Activated naive CD4-positive, alpha-beta T cell treated with anti-CD3 and anti-CD28 coated beads for 36 hours (primary cell): ENCODE results near the gene SOAT1. TPM values are rescaled to one million over a fixed set of nuclear protein-coding genes. Genes with fewer than 3 reads are reported as not detected.
A peak's percentile ranks its signal among the peaks of the same experiment; 100 is the strongest.
"Not testable (repeated sequence)": the region's sequence is repeated elsewhere in the genome, so short reads cannot be mapped to it uniquely, and the experiment has no call there.

Experiments used
- CTCF ChIA-PET: fragments of 350-600 bp; sonication (Branson Sonifier 250); formaldehyde crosslinking; loops from one replicate; lab custom pipeline; 2021; ENCODE audit warnings: antibody characterized with exemption; lab: Charles Lee
- DNase-seq: peaks from one replicate; pipeline ENCODE4 v3.0.0-alpha.2; 2020
- H3K27ac Mint-ChIP-seq: one replicate; pipeline ENCODE4 v1.8.0; 2021; ENCODE audit warnings: mild to moderate bottlenecking, mixed read lengths
- H3K27me3 Mint-ChIP-seq: one replicate; pipeline ENCODE4 v1.8.0; 2021; ENCODE audit warnings: low read depth, mixed read lengths
- H3K36me3 Mint-ChIP-seq: one replicate; pipeline ENCODE4 v1.8.0; 2021; ENCODE audit warnings: low read depth, mixed read lengths
- H3K4me1 Mint-ChIP-seq: one replicate; pipeline ENCODE4 v1.8.0; 2021; ENCODE audit warnings: low read depth, mixed read lengths
- H3K4me3 Mint-ChIP-seq: one replicate; pipeline ENCODE4 v1.8.0; 2021; ENCODE audit warnings: mild to moderate bottlenecking, moderate library complexity, mixed read lengths
- H3K9me3 Mint-ChIP-seq: one replicate; pipeline ENCODE4 v1.8.0; 2021; ENCODE audit warnings: mixed read lengths
- intact Hi-C: fragments of 100-400 bp; cut with micrococcal nuclease; formaldehyde crosslinking; loops from one replicate; pipeline ENCODE4 v1.15.1; 2023
- total RNA-seq, 2 experiments: library from RNA; stranded (reverse); gene quantifications; one replicate each; pipeline ENCODE4 v1.2.3, GENCODE V29; 2021

SOAT1 gene
- total RNA-seq, 2 experiments from 2014 or later, result 38.8 to 42.4 TPM

- DNase-seq, result no peak
- peaks cover 21% of the 10 kb centered on the region for H3K4me1 Mint-ChIP-seq
- intact Hi-C loops, result loop anchor here (1.0 to 10.0 kb wide), 7 partner anchors 174 to 824 kb away; partner anchors contain the start of genes CEP350 and TOR1AIP1
- peak overlapping the region; percentile 93 for H3K4me3 Mint-ChIP-seq
- CTCF ChIA-PET, result interaction anchor here (0.5 to 6.6 kb wide), 5 partner anchors 72 to 286 kb away, joined by 3 to 65 read pairs (median 5); partner anchors contain the start of genes SOAT1 and TOR3A
- peak overlapping the region; percentile 100 for H3K27ac Mint-ChIP-seq
- H3K36me3 Mint-ChIP-seq, result no peaks in the 10 kb centered on the region
- H3K27me3 Mint-ChIP-seq, result no peaks in the 10 kb centered on the region
- no peaks in the 10 kb centered on the region for H3K9me3 Mint-ChIP-seq
Measured at GRCh38 chr1:179366093-179366800, 72.7 kb downstream of the SOAT1 start.

- no peak overlapping the region for H3K4me3 Mint-ChIP-seq
- no peaks in the 10 kb centered on the region for H3K27me3 Mint-ChIP-seq
- intact Hi-C loops, result loop anchor here (1.0 to 10.0 kb wide), 9 partner anchors 119 to 837 kb away; partner anchors contain the start of genes CEP350 and TOR1AIP1
- H3K4me1 Mint-ChIP-seq, result peaks cover 21% of the 10 kb centered on the region
- H3K36me3 Mint-ChIP-seq, result no peaks in the 10 kb centered on the region
- DNase-seq, result peak; percentile 45
- CTCF ChIA-PET, result interaction anchor here (0.6 to 6.6 kb wide), 19 partner anchors 73 to 810 kb away, joined by 3 to 65 read pairs (median 4); partner anchors contain the start of genes SOAT1 and TOR3A
- H3K27ac Mint-ChIP-seq, result no peak overlapping the region
- H3K9me3 Mint-ChIP-seq, result no peaks in the 10 kb centered on the region
Measured at GRCh38 chr1:179369751-179370341, 76.2 kb downstream of the SOAT1 start.

GRCh38 chr1:179372160-179372559 is 78.6 kb downstream of the SOAT1 start:
- Mint-ChIP-seq H3K27me3 (no peaks in the 10 kb centered on the region), H3K4me3 (no peak overlapping the region), H3K27ac (no peak overlapping the region), H3K36me3 (no peaks in the 10 kb centered on the region), H3K4me1 (peaks cover 17% of the 10 kb centered on the region), H3K9me3 (no peaks in the 10 kb centered on the region)
- intact Hi-C loops, result no loop called here
- CTCF ChIA-PET, result interaction anchor here (1.1 to 6.6 kb wide), 2 partner anchors 291 to 372 kb away, joined by 3 to 65 read pairs; partner anchors contain the start of gene TOR3A
- DNase-seq, result no peak

GRCh38 chr1:179376223-179376622 is 82.6 kb downstream of the SOAT1 start:
- H3K4me3 Mint-ChIP-seq, result no peak overlapping the region
- H3K27ac Mint-ChIP-seq, result no peak overlapping the region
- no peaks in the 10 kb centered on the region for H3K4me1 Mint-ChIP-seq
- no peaks in the 10 kb centered on the region for H3K9me3 Mint-ChIP-seq
- intact Hi-C loops, result no loop called here
- H3K36me3 Mint-ChIP-seq, result no peaks in the 10 kb centered on the region
- DNase-seq, result no peak
- CTCF ChIA-PET, result interaction anchor here (0.9 to 1.1 kb wide), 2 partner anchors 125 to 298 kb away, joined by 4 to 5 read pairs; no protein-coding TSS in a partner anchor
- H3K27me3 Mint-ChIP-seq, result no peaks in the 10 kb centered on the region

GRCh38 chr1:179380299-179380698 is 86.7 kb downstream of the SOAT1 start:
- CTCF ChIA-PET, result no interaction called here
- Mint-ChIP-seq H3K4me3 (no peak overlapping the region), H3K27ac (no peak overlapping the region), H3K9me3 (no peaks in the 10 kb centered on the region), H3K36me3 (no peaks in the 10 kb centered on the region), H3K4me1 (no peaks in the 10 kb centered on the region), H3K27me3 (no peaks in the 10 kb centered on the region)
- intact Hi-C loops, result no loop called here
- no peak for DNase-seq

DNA sequence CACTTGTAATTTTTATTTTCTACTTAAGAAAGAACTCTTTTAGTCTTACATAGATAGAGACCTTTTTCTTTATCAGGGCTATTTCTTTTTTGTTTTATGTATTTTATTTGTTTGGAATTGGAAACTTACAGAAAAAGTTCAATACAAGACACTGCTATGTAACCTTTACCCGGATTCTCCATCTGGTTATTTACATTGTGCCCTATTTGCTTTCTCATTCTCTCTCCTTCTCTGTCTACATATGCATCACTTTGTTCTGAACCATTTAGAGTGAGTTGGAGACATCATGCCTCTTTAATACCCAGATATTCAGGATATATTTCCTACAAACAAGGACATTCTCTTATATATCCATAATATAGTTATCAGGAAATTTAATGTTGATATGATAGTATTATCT is 90.4 kb downstream of the SOAT1 start:
- Mint-ChIP-seq H3K27me3 (no peaks in the 10 kb centered on the region), H3K9me3 (no peaks in the 10 kb centered on the region), H3K36me3 (no peaks in the 10 kb centered on the region), H3K4me1 (no peaks in the 10 kb centered on the region), H3K27ac (no peak overlapping the region), H3K4me3 (no peak overlapping the region)
- intact Hi-C loops, result no loop called here
- no peak for DNase-seq
- CTCF ChIA-PET, result no interaction called here

- CTCF ChIA-PET, result interaction anchor here (0.6 kb wide), 1 partner anchor 137 kb away, joined by 4 read pairs; no protein-coding TSS in a partner anchor
- Mint-ChIP-seq H3K27ac (no peak overlapping the region), H3K4me1 (no peaks in the 10 kb centered on the region), H3K9me3 (no peaks in the 10 kb centered on the region), H3K4me3 (no peak overlapping the region), H3K36me3 (no peaks in the 10 kb centered on the region), H3K27me3 (no peaks in the 10 kb centered on the region)
- intact Hi-C loops, result no loop called here
- no peak for DNase-seq
Measured at GRCh38 chr1:179385510-179385909, 91.9 kb downstream of the SOAT1 start.

DNA sequence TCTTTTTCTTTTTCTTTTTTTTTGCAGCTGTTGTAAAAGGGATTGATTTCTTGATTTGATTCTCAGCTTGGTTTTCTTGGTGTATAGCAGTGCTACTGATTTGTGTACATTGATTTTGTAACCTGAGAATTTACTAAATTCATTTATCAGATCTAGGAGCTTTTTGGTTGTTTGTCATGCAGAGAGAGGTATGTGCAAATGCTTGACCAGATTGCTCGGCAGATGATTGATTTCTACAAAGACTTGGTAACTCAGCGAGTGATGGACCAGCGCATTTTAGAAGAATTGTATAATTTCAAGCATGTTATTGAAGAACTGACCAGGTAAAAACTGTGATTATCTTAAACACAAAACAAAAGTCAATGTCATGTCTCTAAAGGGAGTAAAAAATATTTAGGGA is 100.1 kb downstream of the SOAT1 start:
- CTCF ChIA-PET, result no interaction called here
- Mint-ChIP-seq H3K4me3 (no peak overlapping the region), H3K4me1 (no peaks in the 10 kb centered on the region), H3K27ac (no peak overlapping the region), H3K27me3 (peaks cover 2% of the 10 kb centered on the region), H3K9me3 (peaks cover 16% of the 10 kb centered on the region), H3K36me3 (peaks cover 12% of the 10 kb centered on the region)
- intact Hi-C loops, result no loop called here
- no peak for DNase-seq

DNA sequence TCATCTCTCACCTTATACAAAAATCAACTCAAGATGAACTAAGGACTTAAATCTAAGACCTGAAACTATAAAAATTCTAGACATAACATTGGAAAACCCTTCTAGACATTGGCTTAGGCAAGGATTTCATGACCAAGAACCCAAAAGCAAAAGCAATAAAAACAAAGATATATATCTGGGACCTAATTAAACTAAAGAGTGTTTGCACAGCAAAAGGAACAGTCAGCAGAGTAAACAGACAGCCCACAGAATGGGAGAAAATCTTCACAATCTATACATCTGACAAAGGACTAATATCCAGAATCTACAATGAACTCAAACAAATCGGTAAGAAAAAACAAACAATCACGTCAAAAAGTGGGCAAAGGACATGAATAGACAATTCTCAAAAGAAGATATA is 105.8 kb downstream of the SOAT1 start:
- intact Hi-C loops, H3K4me1 Mint-ChIP-seq, DNase-seq: not testable (repeated sequence)

More for the DNA sequence above, 105.8 kb downstream of the SOAT1 start:
- H3K36me3 Mint-ChIP-seq, CTCF ChIA-PET, H3K27me3 Mint-ChIP-seq, H3K27ac Mint-ChIP-seq, H3K4me3 Mint-ChIP-seq, H3K9me3 Mint-ChIP-seq: not testable (repeated sequence)

Other genes with a start within 250 kb of the SOAT1 start
- 10 to 100 TPM; 35.8 to 39.2 TPM for gene TOR3A, start 211.7 kb upstream of the SOAT1 start, total RNA-seq
- 1 to 10 TPM; 8.1 TPM for gene ABL2, start 64.1 kb upstream of the SOAT1 start, total RNA-seq
- gene AXDND1, start 72.2 kb downstream of the SOAT1 start, total RNA-seq, result under 1 TPM; 0.57 to 0.67 TPM